ENCODE data around the gene CLASP1. TPM values are rescaled to one million over a fixed set of nuclear protein-coding genes. Genes with fewer than 3 reads are reported as not detected.
"Not testable (repeated sequence)": the region's sequence is repeated elsewhere in the genome, so short reads cannot be mapped to it uniquely, and the experiment has no call there.

Gene CLASP1
- total and polyA plus RNA-seq, 5 donors from 2014 or later = 8.7 to 72.1 (median 12.2) TPM

DNA sequence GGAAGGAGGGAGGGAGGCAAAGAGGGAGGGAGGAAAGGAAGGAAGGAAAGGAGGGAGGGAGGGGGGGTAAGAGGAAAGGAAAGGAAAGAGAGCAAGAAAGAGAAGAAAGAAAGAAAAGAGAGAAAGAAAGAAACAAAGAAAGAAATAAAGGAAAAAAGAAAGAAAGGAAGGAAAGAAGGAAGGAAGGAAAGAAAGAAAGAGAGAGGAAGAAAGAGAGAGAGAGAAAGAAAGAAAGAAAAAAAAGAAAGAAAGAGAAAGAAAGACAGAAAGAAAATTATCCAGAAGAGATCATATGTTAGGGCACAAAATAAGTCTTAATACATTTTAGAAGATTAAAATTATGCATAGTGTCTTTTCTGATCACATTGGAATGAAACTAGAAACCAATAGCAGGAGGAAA lies 339.9 kb downstream of the CLASP1 start:
- H3K27me3 ChIP-seq (ENCODE audit: control insufficient read depth, insufficient read depth, low read length) = peaks cover 11% of the 10 kb centered on the region
- no peaks in the 10 kb centered on the region for H3K4me1 Mint-ChIP-seq
- H3K27me3 Mint-ChIP-seq = peaks cover 35% of the 10 kb centered on the region
- H3K4me3 Mint-ChIP-seq = no peak overlapping the region
- no peaks in the 10 kb centered on the region for H3K4me1 ChIP-seq (ENCODE audit: control insufficient read depth, insufficient read depth, low read length, poor library complexity, severe bottlenecking)
- no peaks in the 10 kb centered on the region for H3K9me3 ChIP-seq (ENCODE audit: control insufficient read depth in 2 of 2, low read length in 2 of 2)
- H3K27ac ChIP-seq (ENCODE audit: insufficient read depth, low read length, poor library complexity, severe bottlenecking) = no peak overlapping the region
- no peak overlapping the region for H3K4me3 ChIP-seq (ENCODE audit: low read depth, low read length)
- DNase-seq = no peak
- H3K27ac Mint-ChIP-seq = no peak overlapping the region
- H3K36me3 ChIP-seq (ENCODE audit: control insufficient read depth, insufficient read depth, low read length) = no peaks in the 10 kb centered on the region
- ATAC-seq (ENCODE audit: low read depth in 2 of 2) = no peak
- H3K9me3 Mint-ChIP-seq = peaks cover 0 to 5% (median 0%) of the 10 kb centered on the region in 7 donors
- no peaks in the 10 kb centered on the region for H3K36me3 Mint-ChIP-seq

DNA sequence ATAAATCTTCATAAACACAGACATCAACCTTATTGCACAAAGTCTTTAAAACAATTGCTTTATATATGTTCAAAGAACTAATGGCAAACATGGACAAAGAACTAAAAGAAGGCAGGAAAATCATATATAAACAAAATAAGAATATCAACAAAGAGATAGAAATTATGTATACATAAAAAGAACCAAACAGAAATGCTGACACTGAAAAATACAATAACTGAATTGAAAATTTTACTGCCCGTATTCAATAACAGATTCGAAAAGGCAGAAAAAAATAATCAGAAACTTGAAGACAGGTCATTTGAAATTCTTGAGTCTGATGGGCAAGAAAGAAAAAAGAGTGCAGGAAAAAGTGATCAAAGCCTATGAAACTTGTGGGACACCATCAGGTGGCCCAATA lies 342.2 kb downstream of the CLASP1 start:
- no peak for ATAC-seq (ENCODE audit: low read depth in 2 of 2)
- Histone ChIP-seq H3K36me3 (ENCODE audit: control insufficient read depth, insufficient read depth, low read length) (no peaks in the 10 kb centered on the region), H3K27ac (ENCODE audit: insufficient read depth, low read length, poor library complexity, severe bottlenecking) (no peak overlapping the region), H3K27me3 (ENCODE audit: control insufficient read depth, insufficient read depth, low read length) (peaks cover 11% of the 10 kb centered on the region), H3K4me3 (ENCODE audit: low read depth, low read length) (no peak overlapping the region), H3K9me3 (ENCODE audit: control insufficient read depth in 2 of 2, low read length in 2 of 2) (no peaks in the 10 kb centered on the region), H3K4me1 (ENCODE audit: control insufficient read depth, insufficient read depth, low read length, poor library complexity, severe bottlenecking) (no peaks in the 10 kb centered on the region)
- Mint-ChIP-seq H3K36me3 (no peaks in the 10 kb centered on the region), H3K27me3 (peaks cover 42% of the 10 kb centered on the region), H3K27ac (no peak overlapping the region), H3K9me3 (peaks cover 0 to 5% (median 0%) of the 10 kb centered on the region in 7 donors), H3K4me3 (no peak overlapping the region), H3K4me1 (no peaks in the 10 kb centered on the region)
- no peak for DNase-seq

DNA sequence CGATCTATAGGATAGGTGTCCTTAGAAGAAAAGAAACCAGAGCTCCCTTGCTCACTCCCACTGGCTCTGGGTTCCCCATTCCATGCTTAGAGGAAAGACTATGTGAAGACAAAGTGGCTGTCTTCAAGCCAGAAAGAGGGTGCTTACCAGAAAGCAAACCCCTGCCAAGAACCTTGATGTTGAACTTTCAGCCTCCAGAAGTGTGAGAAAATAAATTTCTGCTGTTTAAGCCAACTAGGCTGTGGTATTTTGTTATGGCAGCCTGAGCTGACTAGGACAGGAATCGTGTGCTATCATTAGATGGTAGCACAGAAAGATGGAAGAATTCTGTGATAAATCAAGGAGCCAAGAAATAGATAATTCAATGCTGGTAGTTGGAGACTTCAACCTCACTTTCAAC lies 344.3 kb downstream of the CLASP1 start:
- Histone ChIP-seq H3K4me3 (ENCODE audit: low read depth, low read length) (no peak overlapping the region), H3K9me3 (ENCODE audit: control insufficient read depth in 2 of 2, low read length in 2 of 2) (no peaks in the 10 kb centered on the region), H3K27ac (ENCODE audit: insufficient read depth, low read length, poor library complexity, severe bottlenecking) (no peak overlapping the region), H3K27me3 (ENCODE audit: control insufficient read depth, insufficient read depth, low read length) (peaks cover 12% of the 10 kb centered on the region), H3K4me1 (ENCODE audit: control insufficient read depth, insufficient read depth, low read length, poor library complexity, severe bottlenecking) (no peaks in the 10 kb centered on the region), H3K36me3 (ENCODE audit: control insufficient read depth, insufficient read depth, low read length) (no peaks in the 10 kb centered on the region)
- Mint-ChIP-seq H3K27me3 (peaks cover 35% of the 10 kb centered on the region), H3K4me1 (no peaks in the 10 kb centered on the region), H3K27ac (no peak overlapping the region), H3K9me3 (peaks cover 0 to 5% (median 0%) of the 10 kb centered on the region in 7 donors), H3K36me3 (no peaks in the 10 kb centered on the region), H3K4me3 (no peak overlapping the region)
- DNase-seq (no peak), ATAC-seq (ENCODE audit: low read depth in 2 of 2) (no peak)

DNA sequence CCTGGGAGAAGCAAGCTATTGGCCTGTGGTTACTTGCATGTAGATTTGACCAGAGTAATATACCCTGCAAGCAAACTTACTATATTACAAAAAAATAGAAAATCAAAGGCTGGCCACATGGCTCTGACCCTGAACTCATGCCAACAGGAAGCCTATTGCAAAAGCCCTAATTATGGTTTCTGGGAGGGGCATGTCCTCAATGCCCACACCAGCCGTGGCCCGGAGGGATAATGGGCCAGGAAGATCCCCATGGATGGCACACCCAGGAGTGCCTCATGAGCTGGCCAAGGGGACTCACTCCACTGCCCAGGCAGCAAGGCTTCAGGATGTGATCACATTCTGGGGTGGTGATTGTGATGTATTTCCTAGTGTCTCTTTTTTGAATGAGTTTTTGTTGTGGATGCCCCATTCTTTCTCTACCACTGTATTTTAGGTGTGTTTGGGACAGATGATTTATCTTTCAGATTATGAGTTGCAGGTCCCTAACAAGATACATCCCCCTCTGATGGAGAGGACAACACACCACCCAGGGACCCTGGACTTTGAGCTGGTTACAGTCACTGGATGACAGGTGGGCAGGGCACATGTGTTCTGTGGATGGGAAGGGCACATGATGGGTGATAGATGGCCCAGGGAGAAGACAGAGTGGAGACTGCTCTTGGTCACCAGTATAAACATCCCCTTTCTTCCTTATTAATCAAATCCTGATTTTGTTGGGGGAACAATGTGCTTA lies 345.6 kb downstream of the CLASP1 start:
- Histone ChIP-seq H3K27ac (ENCODE audit: insufficient read depth, low read length, poor library complexity, severe bottlenecking) (no peak overlapping the region), H3K27me3 (ENCODE audit: control insufficient read depth, insufficient read depth, low read length) (peaks cover 10% of the 10 kb centered on the region), H3K4me3 (ENCODE audit: low read depth, low read length) (no peak overlapping the region), H3K36me3 (ENCODE audit: control insufficient read depth, insufficient read depth, low read length) (no peaks in the 10 kb centered on the region), H3K9me3 (ENCODE audit: control insufficient read depth in 2 of 2, low read length in 2 of 2) (no peaks in the 10 kb centered on the region), H3K4me1 (ENCODE audit: control insufficient read depth, insufficient read depth, low read length, poor library complexity, severe bottlenecking) (no peaks in the 10 kb centered on the region)
- Mint-ChIP-seq H3K36me3 (no peaks in the 10 kb centered on the region), H3K4me3 (no peak overlapping the region), H3K27me3 (peaks cover 32% of the 10 kb centered on the region), H3K4me1 (no peaks in the 10 kb centered on the region), H3K27ac (no peak overlapping the region), H3K9me3 (peaks cover 0 to 5% (median 0%) of the 10 kb centered on the region in 7 donors)
- ATAC-seq (ENCODE audit: low read depth in 2 of 2) (no peak), DNase-seq (no peak)

DNA sequence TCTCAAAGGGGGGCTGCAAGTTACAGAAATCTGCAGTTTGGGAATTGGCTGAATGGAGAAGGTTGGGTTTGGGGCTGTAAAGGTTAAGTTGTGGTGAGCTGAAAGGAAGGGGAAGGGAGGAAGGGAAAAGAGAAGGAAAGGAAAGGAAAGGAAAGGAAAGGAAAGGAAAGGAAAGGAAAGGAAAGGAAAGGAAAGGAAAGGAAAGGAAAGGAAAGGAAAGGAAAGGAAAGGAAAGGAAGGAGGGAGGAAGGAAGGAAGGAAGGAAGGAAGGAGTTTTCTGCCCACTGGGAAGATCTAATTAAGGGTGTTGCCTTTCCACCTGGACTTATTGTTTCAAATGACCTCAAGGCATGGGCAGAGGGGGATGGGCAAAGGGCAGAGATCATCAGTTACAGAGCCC lies 348.1 kb downstream of the CLASP1 start:
- not testable (repeated sequence) for DNase-seq; H3K4me3 Mint-ChIP-seq; H3K36me3 Mint-ChIP-seq; H3K27ac ChIP-seq (ENCODE audit: insufficient read depth, low read length, poor library complexity, severe bottlenecking); H3K27me3 ChIP-seq (ENCODE audit: control insufficient read depth, insufficient read depth, low read length); H3K4me1 Mint-ChIP-seq; H3K4me3 ChIP-seq (ENCODE audit: low read depth, low read length); H3K9me3 Mint-ChIP-seq; H3K4me1 ChIP-seq (ENCODE audit: control insufficient read depth, insufficient read depth, low read length, poor library complexity, severe bottlenecking); H3K36me3 ChIP-seq (ENCODE audit: control insufficient read depth, insufficient read depth, low read length); H3K9me3 ChIP-seq (ENCODE audit: control insufficient read depth in 2 of 2, low read length in 2 of 2); ATAC-seq (ENCODE audit: low read depth in 2 of 2); H3K27ac Mint-ChIP-seq
- H3K27me3 Mint-ChIP-seq = peaks cover 17% of the 10 kb centered on the region

DNA sequence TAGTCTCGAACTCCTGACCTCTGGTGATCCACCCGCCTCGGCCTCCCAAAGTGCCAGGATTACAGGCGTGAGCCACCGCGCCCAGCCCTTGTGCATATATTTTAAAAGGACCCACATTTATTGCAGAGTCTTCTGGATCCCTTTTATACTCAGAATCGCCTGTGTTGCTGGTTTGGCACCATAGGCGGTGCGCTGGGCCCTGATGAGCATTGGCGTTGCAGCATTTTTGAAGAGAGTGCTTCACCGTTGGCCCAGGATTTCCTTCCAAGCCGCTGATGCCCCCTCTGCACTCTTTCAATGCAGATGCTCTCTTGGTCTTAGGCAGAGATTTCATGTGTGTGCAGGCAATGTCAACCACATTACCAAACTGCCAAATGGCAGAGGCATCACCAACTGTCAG lies 350.8 kb downstream of the CLASP1 start:
- Histone ChIP-seq H3K9me3 (ENCODE audit: control insufficient read depth in 2 of 2, low read length in 2 of 2) (no peaks in the 10 kb centered on the region), H3K27ac (ENCODE audit: insufficient read depth, low read length, poor library complexity, severe bottlenecking) (no peak overlapping the region), H3K4me1 (ENCODE audit: control insufficient read depth, insufficient read depth, low read length, poor library complexity, severe bottlenecking) (no peaks in the 10 kb centered on the region), H3K27me3 (ENCODE audit: control insufficient read depth, insufficient read depth, low read length) (peaks cover 2% of the 10 kb centered on the region), H3K36me3 (ENCODE audit: control insufficient read depth, insufficient read depth, low read length) (no peaks in the 10 kb centered on the region), H3K4me3 (ENCODE audit: low read depth, low read length) (no peak overlapping the region)
- Mint-ChIP-seq H3K27me3 (peaks cover 4% of the 10 kb centered on the region), H3K4me3 (no peak overlapping the region), H3K9me3 (peaks cover 0 to 2% (median 0%) of the 10 kb centered on the region in 7 donors), H3K36me3 (no peaks in the 10 kb centered on the region), H3K4me1 (no peaks in the 10 kb centered on the region), H3K27ac (no peak overlapping the region)
- no peak for ATAC-seq (ENCODE audit: low read depth in 2 of 2)
- no peak for DNase-seq

DNA sequence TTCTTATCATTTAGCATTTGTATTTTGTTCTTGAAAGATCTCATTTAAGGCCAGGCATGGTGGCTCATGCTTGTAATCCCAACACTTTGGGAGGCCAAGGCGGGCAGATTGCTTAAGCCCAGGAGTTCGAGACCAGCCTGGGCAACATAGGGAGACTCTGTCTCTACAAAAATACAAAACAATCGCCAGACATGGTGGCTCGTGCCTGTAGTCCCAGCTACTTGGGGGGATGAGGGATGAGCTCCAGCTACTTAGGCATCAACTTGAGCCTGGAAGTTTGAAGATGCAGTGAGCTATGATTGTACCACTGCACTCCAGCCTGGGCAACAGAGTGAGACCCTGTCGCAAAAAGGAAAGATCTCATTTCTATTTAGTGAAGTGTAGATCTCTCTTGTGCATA lies 351.4 kb downstream of the CLASP1 start:
- not testable (repeated sequence) for H3K4me3 Mint-ChIP-seq; H3K4me1 ChIP-seq (ENCODE audit: control insufficient read depth, insufficient read depth, low read length, poor library complexity, severe bottlenecking); DNase-seq; H3K4me3 ChIP-seq (ENCODE audit: low read depth, low read length); H3K36me3 ChIP-seq (ENCODE audit: control insufficient read depth, insufficient read depth, low read length); H3K27ac Mint-ChIP-seq; ATAC-seq (ENCODE audit: low read depth in 2 of 2); H3K9me3 ChIP-seq (ENCODE audit: control insufficient read depth in 2 of 2, low read length in 2 of 2); H3K4me1 Mint-ChIP-seq; H3K9me3 Mint-ChIP-seq; H3K27me3 Mint-ChIP-seq; H3K27me3 ChIP-seq (ENCODE audit: control insufficient read depth, insufficient read depth, low read length); H3K27ac ChIP-seq (ENCODE audit: insufficient read depth, low read length, poor library complexity, severe bottlenecking); H3K36me3 Mint-ChIP-seq

DNA sequence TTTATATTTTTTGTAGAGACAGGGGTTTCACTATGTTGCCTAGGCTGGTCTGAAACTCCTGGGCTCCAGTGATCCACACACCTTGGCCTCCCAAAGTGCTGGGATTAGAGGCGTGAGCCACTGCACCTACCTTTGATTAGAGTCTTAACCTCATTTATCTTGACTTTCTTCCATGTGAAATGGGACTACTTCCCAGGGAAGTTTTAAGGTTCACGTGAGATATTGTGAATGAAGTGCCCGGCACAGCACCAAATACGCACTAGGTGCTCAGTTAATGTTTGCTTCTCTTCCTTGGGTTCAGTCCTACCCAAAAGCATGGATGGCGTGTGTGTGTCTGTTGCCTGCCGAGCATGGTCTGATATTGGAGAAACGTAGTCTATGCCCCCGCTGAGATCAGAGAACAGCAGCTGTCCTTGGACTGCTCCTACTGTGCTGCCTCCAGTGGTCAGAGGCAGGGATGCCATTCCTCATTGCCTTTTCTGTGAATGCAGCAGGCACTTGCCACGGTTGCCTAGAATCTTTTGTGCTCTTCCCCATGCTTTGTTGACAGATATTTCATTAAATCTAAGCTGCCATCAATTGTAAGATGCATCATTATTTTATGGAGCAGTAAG lies 351.9 kb downstream of the CLASP1 start:
- Mint-ChIP-seq H3K4me1 (no peaks in the 10 kb centered on the region), H3K27me3 (peaks cover 4% of the 10 kb centered on the region), H3K9me3 (peaks cover 0 to 2% (median 0%) of the 10 kb centered on the region in 7 donors), H3K36me3 (no peaks in the 10 kb centered on the region), H3K4me3 (no peak overlapping the region), H3K27ac (no peak overlapping the region)
- no peak for ATAC-seq (ENCODE audit: low read depth in 2 of 2)
- DNase-seq = no peak
- Histone ChIP-seq H3K27ac (ENCODE audit: insufficient read depth, low read length, poor library complexity, severe bottlenecking) (no peak overlapping the region), H3K36me3 (ENCODE audit: control insufficient read depth, insufficient read depth, low read length) (no peaks in the 10 kb centered on the region), H3K4me1 (ENCODE audit: control insufficient read depth, insufficient read depth, low read length, poor library complexity, severe bottlenecking) (no peaks in the 10 kb centered on the region), H3K27me3 (ENCODE audit: control insufficient read depth, insufficient read depth, low read length) (peaks cover 2% of the 10 kb centered on the region), H3K4me3 (ENCODE audit: low read depth, low read length) (no peak overlapping the region), H3K9me3 (ENCODE audit: control insufficient read depth in 2 of 2, low read length in 2 of 2) (no peaks in the 10 kb centered on the region)

Data from CD4-positive, CD25-positive, alpha-beta regulatory T cell (primary cell).